Measurements from ENCODE around the gene TCERG1. TPM values are rescaled to one million over a fixed set of nuclear protein-coding genes. Genes with fewer than 3 reads are reported as not detected.

The TCERG1 gene
- total RNA-seq, 1 donor from 2014 or later = 101 TPM

DNA sequence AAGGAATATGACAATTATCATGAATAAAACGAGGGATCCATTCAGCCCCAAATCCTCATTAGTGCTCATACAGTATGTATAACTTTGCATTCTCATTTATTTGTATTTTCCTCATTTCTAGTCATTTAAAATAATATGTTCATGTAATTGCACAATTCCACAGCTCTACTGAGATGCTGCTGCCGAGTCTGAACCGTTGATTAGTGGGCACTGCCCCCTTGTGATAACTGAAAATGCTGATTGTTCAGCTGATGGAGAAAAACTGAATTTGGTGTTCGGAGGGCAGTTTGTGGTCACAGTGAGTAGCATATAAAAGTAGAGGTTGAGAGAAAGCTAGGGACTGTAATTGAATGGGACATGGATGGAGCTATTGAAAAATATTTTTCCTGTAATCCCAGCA, 81.1 kb downstream of the TCERG1 start:
- Mint-ChIP-seq H3K4me1 (ENCODE audit: unreplicated experiment) (peaks cover 2% of the 10 kb centered on the region), H3K27me3 (peaks cover 4% of the 10 kb centered on the region), H3K9me3 (no peaks in the 10 kb centered on the region), H3K27ac (no peak overlapping the region), H3K4me3 (no peak overlapping the region), H3K36me3 (no peaks in the 10 kb centered on the region)
- TF ChIP-seq, protein P1, sequence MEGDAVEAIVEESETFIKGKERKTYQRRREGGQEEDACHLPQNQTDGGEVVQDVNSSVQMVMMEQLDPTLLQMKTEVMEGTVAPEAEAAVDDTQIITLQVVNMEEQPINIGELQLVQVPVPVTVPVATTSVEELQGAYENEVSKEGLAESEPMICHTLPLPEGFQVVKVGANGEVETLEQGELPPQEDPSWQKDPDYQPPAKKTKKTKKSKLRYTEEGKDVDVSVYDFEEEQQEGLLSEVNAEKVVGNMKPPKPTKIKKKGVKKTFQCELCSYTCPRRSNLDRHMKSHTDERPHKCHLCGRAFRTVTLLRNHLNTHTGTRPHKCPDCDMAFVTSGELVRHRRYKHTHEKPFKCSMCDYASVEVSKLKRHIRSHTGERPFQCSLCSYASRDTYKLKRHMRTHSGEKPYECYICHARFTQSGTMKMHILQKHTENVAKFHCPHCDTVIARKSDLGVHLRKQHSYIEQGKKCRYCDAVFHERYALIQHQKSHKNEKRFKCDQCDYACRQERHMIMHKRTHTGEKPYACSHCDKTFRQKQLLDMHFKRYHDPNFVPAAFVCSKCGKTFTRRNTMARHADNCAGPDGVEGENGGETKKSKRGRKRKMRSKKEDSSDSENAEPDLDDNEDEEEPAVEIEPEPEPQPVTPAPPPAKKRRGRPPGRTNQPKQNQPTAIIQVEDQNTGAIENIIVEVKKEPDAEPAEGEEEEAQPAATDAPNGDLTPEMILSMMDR (conservative IDR thresholded peaks at IDR 0.05) = peak; percentile 24
- no peak for DNase-seq (ENCODE audit: extremely low spot score, unreplicated experiment)

DNA sequence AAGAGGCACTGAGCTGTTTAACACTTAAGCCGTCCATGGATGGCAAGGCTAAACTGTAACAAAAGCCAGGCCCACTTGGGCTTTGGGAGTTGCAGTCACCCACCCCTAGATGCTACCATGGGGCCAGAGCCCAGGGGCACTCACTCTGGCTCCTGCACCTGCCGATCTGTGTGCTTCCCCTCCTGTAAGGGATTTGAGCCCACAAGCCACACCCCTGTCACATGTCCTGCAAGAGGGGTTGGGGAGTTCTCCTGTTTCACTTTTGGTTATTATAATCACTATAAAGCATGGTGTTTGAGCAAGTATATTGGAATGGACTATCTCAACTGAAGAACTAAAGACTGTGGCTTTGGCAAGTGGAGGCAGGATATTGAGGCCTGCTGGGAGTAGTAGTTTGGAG, 82.9 kb downstream of the TCERG1 start:
- no peak for DNase-seq (ENCODE audit: extremely low spot score, unreplicated experiment)
- no peak overlapping the region for H3K27ac Mint-ChIP-seq
- TF ChIP-seq, protein P1 (conservative IDR thresholded peaks at IDR 0.05) = no peak
- H3K9me3 Mint-ChIP-seq = no peaks in the 10 kb centered on the region
- no peaks in the 10 kb centered on the region for H3K36me3 Mint-ChIP-seq
- H3K4me1 Mint-ChIP-seq (ENCODE audit: unreplicated experiment) = peaks cover 5% of the 10 kb centered on the region
- H3K4me3 Mint-ChIP-seq = no peak overlapping the region
- H3K27me3 Mint-ChIP-seq = peaks cover 4% of the 10 kb centered on the region

- no peak overlapping the region for H3K4me3 Mint-ChIP-seq
- no peaks in the 10 kb centered on the region for H3K36me3 Mint-ChIP-seq
- H3K27me3 Mint-ChIP-seq = no peaks in the 10 kb centered on the region
- peaks cover 5% of the 10 kb centered on the region for H3K4me1 Mint-ChIP-seq (ENCODE audit: unreplicated experiment)
- TF ChIP-seq, protein P1 (conservative IDR thresholded peaks at IDR 0.05) = peak; percentile 92
- peak; percentile 77 for DNase-seq (ENCODE audit: extremely low spot score, unreplicated experiment)
- no peaks in the 10 kb centered on the region for H3K9me3 Mint-ChIP-seq
- no peak overlapping the region for H3K27ac Mint-ChIP-seq
Measured at GRCh38 chr5:146533260-146533857, 86.2 kb downstream of the TCERG1 start.

DNA sequence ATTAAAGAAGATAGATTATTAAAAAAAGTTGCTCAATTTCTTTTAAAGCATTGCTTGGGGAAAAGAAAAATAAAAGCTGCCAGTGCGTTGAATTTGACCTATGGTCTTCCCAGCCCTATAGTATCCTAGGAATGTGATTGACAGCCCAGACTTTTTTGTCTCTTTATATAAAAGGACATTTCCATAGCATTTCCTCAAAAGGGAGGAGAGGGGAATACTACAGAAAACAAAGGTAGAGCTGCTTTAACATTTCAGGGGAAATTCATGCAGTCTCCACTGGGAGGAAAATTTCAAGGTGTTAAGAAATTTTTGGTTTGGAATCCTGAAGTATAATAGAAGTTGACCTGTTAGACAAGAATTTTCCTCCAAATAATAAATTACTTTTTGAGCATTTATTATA, 86.7 kb downstream of the TCERG1 start:
- Mint-ChIP-seq H3K9me3 (no peaks in the 10 kb centered on the region), H3K36me3 (no peaks in the 10 kb centered on the region), H3K4me1 (ENCODE audit: unreplicated experiment) (peaks cover 5% of the 10 kb centered on the region), H3K4me3 (no peak overlapping the region), H3K27me3 (no peaks in the 10 kb centered on the region), H3K27ac (no peak overlapping the region)
- TF ChIP-seq, protein P1 (conservative IDR thresholded peaks at IDR 0.05) = no peak
- no peak for DNase-seq (ENCODE audit: extremely low spot score, unreplicated experiment)

DNA sequence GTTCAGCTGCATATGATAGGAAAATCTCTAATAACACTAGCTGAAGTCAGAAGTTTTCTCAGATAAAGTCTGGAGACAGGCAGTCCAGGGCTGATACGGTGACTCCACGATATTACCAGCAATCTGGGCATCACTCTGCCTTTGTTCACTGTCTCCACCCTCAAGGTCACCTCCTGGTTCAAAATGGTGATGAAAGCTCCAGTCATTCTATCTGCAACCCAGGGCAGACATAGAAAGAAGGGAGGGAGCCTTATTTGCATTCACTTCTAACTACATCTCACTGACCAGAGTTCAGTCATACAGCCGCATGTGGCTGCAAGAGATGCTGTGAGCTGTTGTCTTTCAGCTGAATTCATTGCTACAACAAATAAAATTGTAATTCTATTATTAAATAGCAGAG, 91.3 kb downstream of the TCERG1 start:
- Mint-ChIP-seq H3K4me1 (ENCODE audit: unreplicated experiment) (peaks cover 6% of the 10 kb centered on the region), H3K27me3 (peaks cover 7% of the 10 kb centered on the region), H3K36me3 (no peaks in the 10 kb centered on the region), H3K27ac (no peak overlapping the region), H3K4me3 (no peak overlapping the region), H3K9me3 (no peaks in the 10 kb centered on the region)
- DNase-seq (ENCODE audit: extremely low spot score, unreplicated experiment) = no peak
- TF ChIP-seq, protein P1 (conservative IDR thresholded peaks at IDR 0.05) = no peak

GRCh38 chr5:146539973-146540372, 92.8 kb downstream of the TCERG1 start:
- no peak for DNase-seq (ENCODE audit: extremely low spot score, unreplicated experiment)
- TF ChIP-seq, protein P1 (conservative IDR thresholded peaks at IDR 0.05) = no peak
- H3K9me3 Mint-ChIP-seq = no peaks in the 10 kb centered on the region
- H3K36me3 Mint-ChIP-seq = no peaks in the 10 kb centered on the region
- no peak overlapping the region for H3K27ac Mint-ChIP-seq
- peaks cover 7% of the 10 kb centered on the region for H3K27me3 Mint-ChIP-seq
- no peak overlapping the region for H3K4me3 Mint-ChIP-seq
- H3K4me1 Mint-ChIP-seq (ENCODE audit: unreplicated experiment) = peaks cover 5% of the 10 kb centered on the region

Data from type B pancreatic cell (in vitro differentiated cells).